ENCODE measurements around the gene CACNG7. TPM values are rescaled to one million over a fixed set of nuclear protein-coding genes. Genes with fewer than 3 reads are reported as not detected.

The CACNG7 gene
- polyA plus RNA-seq, 3 donors: not detected

- H3K4me3 Mint-ChIP-seq: peak overlapping the region in 1 of 2 donors; percentile 68
- no peaks in the 10 kb centered on the region for H3K36me3 ChIP-seq (replicated peaks in 1 of 2; ENCODE audit: control insufficient read depth in 1 of 2, insufficient read depth in 2 of 2, low read length in 2 of 2)
- 3% methylated on average over 10 of the region's 13 CpGs for WGBS (ENCODE audit: insufficient coverage)
- H3K9me3 ChIP-seq (replicated peaks in 1 of 2; ENCODE audit: control insufficient read depth in 1 of 2, insufficient read depth in 1 of 2, low read length in 2 of 2): peaks cover 3 to 16% of the 10 kb centered on the region in 2 donors
- H3K4me2 ChIP-seq (replicated peaks; ENCODE audit: extremely low read depth, low read length, poor library complexity, severe bottlenecking): no peak overlapping the region
- intact Hi-C loops (cut with micrococcal nuclease): no loop called here
- no peak overlapping the region for H3K4me3 ChIP-seq (replicated peaks in 1 of 3; ENCODE audit: low read depth in 2 of 3, low read length in 3 of 3)
- H3K4me1 ChIP-seq (ENCODE audit: control insufficient read depth in 1 of 2, insufficient read depth in 2 of 2, low read length in 2 of 2): peaks cover 14 to 24% of the 10 kb centered on the region in 2 donors
- H3K27ac Mint-ChIP-seq: no peak overlapping the region
- DNase-seq: no peak
- no peak overlapping the region for H3K9ac ChIP-seq (ENCODE audit: insufficient read depth, low read length, poor library complexity, severe bottlenecking)
- H3K9me3 Mint-ChIP-seq: peaks cover 4 to 39% (median 26%) of the 10 kb centered on the region in 7 donors
- H3K27me3 ChIP-seq (ENCODE audit: control insufficient read depth in 2 of 2, insufficient read depth in 2 of 2, low read length in 2 of 2): peaks cover 32 to 64% of the 10 kb centered on the region in 2 donors
- H3K27me3 Mint-ChIP-seq (ENCODE audit: low read depth in 3 of 3): peaks cover 67 to 90% (median 81%) of the 10 kb centered on the region in 3 donors
- H3K79me2 ChIP-seq (ENCODE audit: insufficient read depth, low read length): no peaks in the 10 kb centered on the region
- no peaks in the 10 kb centered on the region for H4K20me1 ChIP-seq (ENCODE audit: insufficient read depth, low read length)
- no peak overlapping the region for H2AFZ ChIP-seq (ENCODE audit: insufficient read depth, low read depth, low read length, poor library complexity, severe bottlenecking)
- H3K27ac ChIP-seq (ENCODE audit: low read depth in 1 of 2, low read length in 2 of 2): no peak overlapping the region
- no peak for TF ChIP-seq CTCF (IDR thresholded peaks at IDR 0.05)
- peaks cover 30% of the 10 kb centered on the region for H3K4me1 Mint-ChIP-seq
- H3K36me3 Mint-ChIP-seq: peaks cover 14 to 23% of the 10 kb centered on the region in 2 donors
These were observed 1.1 kb downstream of the CACNG7 start for GRCh38 chr19:53910170-53910518.

- no peak overlapping the region for H2AFZ ChIP-seq (ENCODE audit: insufficient read depth, low read depth, low read length, poor library complexity, severe bottlenecking)
- TF ChIP-seq CTCF (IDR thresholded peaks at IDR 0.05): peak; percentile 40
- H3K27me3 ChIP-seq (ENCODE audit: control insufficient read depth in 2 of 2, insufficient read depth in 2 of 2, low read length in 2 of 2): peaks cover 26 to 44% of the 10 kb centered on the region in 2 donors
- no peak overlapping the region for H3K9ac ChIP-seq (ENCODE audit: insufficient read depth, low read length, poor library complexity, severe bottlenecking)
- Mint-ChIP-seq H3K4me1 (peaks cover 15% of the 10 kb centered on the region), H3K27me3 (ENCODE audit: low read depth in 3 of 3) (peaks cover 46 to 69% (median 59%) of the 10 kb centered on the region in 3 donors), H3K27ac (no peak overlapping the region), H3K36me3 (peaks cover 10 to 20% of the 10 kb centered on the region in 2 donors), H3K9me3 (peaks cover 4 to 36% (median 21%) of the 10 kb centered on the region in 7 donors), H3K4me3 (peak overlapping the region in 1 of 2 donors; percentile 12)
- no peak overlapping the region for H3K4me2 ChIP-seq (replicated peaks; ENCODE audit: extremely low read depth, low read length, poor library complexity, severe bottlenecking)
- 79% methylated on average over 18 of the region's 18 CpGs for WGBS (ENCODE audit: insufficient coverage)
- H3K9me3 ChIP-seq (replicated peaks in 1 of 2; ENCODE audit: control insufficient read depth in 1 of 2, insufficient read depth in 1 of 2, low read length in 2 of 2): peaks cover 3 to 16% of the 10 kb centered on the region in 2 donors
- H3K27ac ChIP-seq (ENCODE audit: low read depth in 1 of 2, low read length in 2 of 2): no peak overlapping the region
- no peaks in the 10 kb centered on the region for H3K79me2 ChIP-seq (ENCODE audit: insufficient read depth, low read length)
- no peak for DNase-seq
- intact Hi-C loops (cut with micrococcal nuclease): no loop called here
- H3K4me1 ChIP-seq (ENCODE audit: control insufficient read depth in 1 of 2, insufficient read depth in 2 of 2, low read length in 2 of 2): peaks cover 3 to 11% of the 10 kb centered on the region in 2 donors
- no peak overlapping the region for H3K4me3 ChIP-seq (replicated peaks in 1 of 3; ENCODE audit: low read depth in 2 of 3, low read length in 3 of 3)
- H4K20me1 ChIP-seq (ENCODE audit: insufficient read depth, low read length): no peaks in the 10 kb centered on the region
- no peaks in the 10 kb centered on the region for H3K36me3 ChIP-seq (replicated peaks in 1 of 2; ENCODE audit: control insufficient read depth in 1 of 2, insufficient read depth in 2 of 2, low read length in 2 of 2)
These were observed 3.6 kb downstream of the CACNG7 start for GRCh38 chr19:53912653-53913052.

All from CD14-positive monocyte (primary cell).